ENCODE measurements around the gene PKNOX2.

DNA sequence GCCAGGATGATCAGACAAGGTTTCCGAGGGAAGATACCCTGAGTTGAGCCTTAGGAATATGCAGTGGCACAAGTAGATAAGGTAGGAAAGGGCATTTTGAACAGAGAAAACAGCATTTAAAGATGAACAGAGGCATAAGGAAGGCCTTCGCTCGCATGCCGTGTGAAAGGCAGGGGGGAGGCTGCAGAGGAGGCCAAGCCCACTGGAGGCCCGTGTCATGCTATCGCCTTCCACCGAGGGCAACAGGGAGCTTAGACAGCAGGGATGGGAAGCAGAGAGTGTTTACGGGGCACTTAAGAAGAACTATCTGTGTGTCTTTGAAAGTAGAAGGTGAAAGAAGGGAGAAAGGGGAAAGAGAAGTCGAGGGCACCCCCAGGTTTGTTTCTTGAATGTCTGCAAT, 148.3 kb downstream of the PKNOX2 start:
- TF ChIP-seq, protein P1, sequence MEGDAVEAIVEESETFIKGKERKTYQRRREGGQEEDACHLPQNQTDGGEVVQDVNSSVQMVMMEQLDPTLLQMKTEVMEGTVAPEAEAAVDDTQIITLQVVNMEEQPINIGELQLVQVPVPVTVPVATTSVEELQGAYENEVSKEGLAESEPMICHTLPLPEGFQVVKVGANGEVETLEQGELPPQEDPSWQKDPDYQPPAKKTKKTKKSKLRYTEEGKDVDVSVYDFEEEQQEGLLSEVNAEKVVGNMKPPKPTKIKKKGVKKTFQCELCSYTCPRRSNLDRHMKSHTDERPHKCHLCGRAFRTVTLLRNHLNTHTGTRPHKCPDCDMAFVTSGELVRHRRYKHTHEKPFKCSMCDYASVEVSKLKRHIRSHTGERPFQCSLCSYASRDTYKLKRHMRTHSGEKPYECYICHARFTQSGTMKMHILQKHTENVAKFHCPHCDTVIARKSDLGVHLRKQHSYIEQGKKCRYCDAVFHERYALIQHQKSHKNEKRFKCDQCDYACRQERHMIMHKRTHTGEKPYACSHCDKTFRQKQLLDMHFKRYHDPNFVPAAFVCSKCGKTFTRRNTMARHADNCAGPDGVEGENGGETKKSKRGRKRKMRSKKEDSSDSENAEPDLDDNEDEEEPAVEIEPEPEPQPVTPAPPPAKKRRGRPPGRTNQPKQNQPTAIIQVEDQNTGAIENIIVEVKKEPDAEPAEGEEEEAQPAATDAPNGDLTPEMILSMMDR (IDR thresholded peaks at IDR 0.05; ENCODE audit: control extremely low read depth in 1 of 3, insufficient read depth in 1 of 3, low read depth in 1 of 3, low read length in 3 of 3), result peak in 2 of 3 experiments; percentile 7 to 24; a peak in 2 of 4 replicates
- TF ChIP-seq KDM1A (IDR thresholded peaks at IDR 0.05; ENCODE audit: borderline replicate concordance, low read length) (no peak), RNF2 (IDR thresholded peaks at IDR 0.05; ENCODE audit: borderline replicate concordance, low read depth, low read length, missing control alignments, poor library complexity, severe bottlenecking) (no peak), SUZ12 (IDR thresholded peaks at IDR 0.05; ENCODE audit: low read length) (no peak), TAF1 (IDR thresholded peaks at IDR 0.05; ENCODE audit: low read depth, low read length) (no peak), CHD1 (IDR thresholded peaks at IDR 0.05; ENCODE audit: low read depth, low read length) (no peak), CEBPB (IDR thresholded peaks at IDR 0.05; ENCODE audit: low read depth, low read length) (no peak), EP300 (IDR thresholded peaks at IDR 0.05; ENCODE audit: borderline replicate concordance in 1 of 2, low read depth in 2 of 2, low read length in 2 of 2) (no peak), MAFK (IDR thresholded peaks at IDR 0.05; ENCODE audit: low read depth, low read length) (no peak)
- TF ChIP-seq, protein P2, sequence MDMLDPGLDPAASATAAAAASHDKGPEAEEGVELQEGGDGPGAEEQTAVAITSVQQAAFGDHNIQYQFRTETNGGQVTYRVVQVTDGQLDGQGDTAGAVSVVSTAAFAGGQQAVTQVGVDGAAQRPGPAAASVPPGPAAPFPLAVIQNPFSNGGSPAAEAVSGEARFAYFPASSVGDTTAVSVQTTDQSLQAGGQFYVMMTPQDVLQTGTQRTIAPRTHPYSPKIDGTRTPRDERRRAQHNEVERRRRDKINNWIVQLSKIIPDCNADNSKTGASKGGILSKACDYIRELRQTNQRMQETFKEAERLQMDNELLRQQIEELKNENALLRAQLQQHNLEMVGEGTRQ (IDR thresholded peaks at IDR 0.05; ENCODE audit: low read length), result no peak
- TF ChIP-seq, protein P3, sequence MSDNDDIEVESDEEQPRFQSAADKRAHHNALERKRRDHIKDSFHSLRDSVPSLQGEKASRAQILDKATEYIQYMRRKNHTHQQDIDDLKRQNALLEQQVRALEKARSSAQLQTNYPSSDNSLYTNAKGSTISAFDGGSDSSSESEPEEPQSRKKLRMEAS (IDR thresholded peaks at IDR 0.05), result no peak

Measured in H1 (cell line).